ENCODE measurements around the gene GALNT5.

Gene GALNT5

DNA sequence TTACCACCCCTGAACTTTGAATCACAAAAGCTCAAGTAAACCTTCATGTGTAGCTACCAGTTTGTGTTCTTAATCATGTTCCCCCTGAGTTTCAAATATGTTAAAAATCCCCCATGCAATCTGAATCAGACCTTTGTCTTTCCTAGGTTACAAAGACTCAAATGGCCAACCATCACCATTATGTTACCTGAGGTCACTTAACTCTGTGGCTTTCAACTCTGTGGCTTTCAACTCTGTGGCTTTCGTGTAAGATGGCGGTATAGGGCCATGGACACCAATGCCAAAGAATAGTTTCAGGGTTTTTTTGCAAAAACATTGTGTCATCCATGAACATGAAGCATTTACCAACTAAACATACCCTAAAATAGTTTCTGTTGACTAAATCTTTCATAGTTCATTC, 61.4 kb downstream of the GALNT5 start:
- TF ChIP-seq, protein P1, sequence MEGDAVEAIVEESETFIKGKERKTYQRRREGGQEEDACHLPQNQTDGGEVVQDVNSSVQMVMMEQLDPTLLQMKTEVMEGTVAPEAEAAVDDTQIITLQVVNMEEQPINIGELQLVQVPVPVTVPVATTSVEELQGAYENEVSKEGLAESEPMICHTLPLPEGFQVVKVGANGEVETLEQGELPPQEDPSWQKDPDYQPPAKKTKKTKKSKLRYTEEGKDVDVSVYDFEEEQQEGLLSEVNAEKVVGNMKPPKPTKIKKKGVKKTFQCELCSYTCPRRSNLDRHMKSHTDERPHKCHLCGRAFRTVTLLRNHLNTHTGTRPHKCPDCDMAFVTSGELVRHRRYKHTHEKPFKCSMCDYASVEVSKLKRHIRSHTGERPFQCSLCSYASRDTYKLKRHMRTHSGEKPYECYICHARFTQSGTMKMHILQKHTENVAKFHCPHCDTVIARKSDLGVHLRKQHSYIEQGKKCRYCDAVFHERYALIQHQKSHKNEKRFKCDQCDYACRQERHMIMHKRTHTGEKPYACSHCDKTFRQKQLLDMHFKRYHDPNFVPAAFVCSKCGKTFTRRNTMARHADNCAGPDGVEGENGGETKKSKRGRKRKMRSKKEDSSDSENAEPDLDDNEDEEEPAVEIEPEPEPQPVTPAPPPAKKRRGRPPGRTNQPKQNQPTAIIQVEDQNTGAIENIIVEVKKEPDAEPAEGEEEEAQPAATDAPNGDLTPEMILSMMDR (IDR thresholded peaks at IDR 0.05; ENCODE audit: low read depth, low read length), result no peak
- DNase-seq (ENCODE audit: extremely low read depth, low read depth), result no peak

DNA sequence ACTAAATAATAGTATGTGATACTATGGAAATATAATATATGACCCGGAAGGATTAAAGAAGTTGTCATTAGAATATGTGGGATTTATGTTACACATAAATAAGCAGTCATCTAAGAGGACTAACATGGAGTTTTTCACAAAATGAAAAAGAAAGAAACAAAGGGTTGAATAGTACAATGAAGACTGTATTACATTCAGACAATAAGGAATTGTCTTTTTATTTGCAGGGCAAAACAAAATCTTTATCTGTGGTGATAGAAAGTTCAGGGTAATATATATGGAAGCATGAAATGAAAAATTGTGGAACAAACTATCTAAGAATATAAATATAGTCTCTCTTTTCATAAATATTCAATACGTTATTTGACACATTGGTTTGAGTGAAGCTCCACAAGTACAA, 62.3 kb downstream of the GALNT5 start:
- no peak for DNase-seq (ENCODE audit: extremely low read depth, low read depth)
- TF ChIP-seq, protein P1 (IDR thresholded peaks at IDR 0.05; ENCODE audit: low read depth, low read length), result no peak

DNA sequence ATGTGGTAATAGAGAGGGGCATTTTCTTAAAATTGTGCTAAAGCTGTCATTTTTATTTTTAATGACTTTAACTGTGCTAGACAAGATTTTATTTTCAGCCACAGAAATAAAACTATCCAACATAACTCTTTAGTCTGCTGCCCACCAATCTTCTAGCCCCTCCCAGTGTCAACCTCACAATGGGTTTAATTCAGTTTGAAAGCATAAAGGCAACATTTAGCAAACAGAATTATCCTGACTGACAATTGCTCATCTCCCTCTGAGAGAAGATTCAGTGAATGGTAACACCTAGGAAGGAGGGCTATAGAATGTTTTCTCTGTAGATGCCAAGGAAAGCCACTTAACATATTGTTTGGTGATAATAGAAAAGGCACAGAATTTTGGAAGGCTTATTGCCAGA, 62.9 kb downstream of the GALNT5 start:
- no peak for DNase-seq (ENCODE audit: extremely low read depth, low read depth)
- TF ChIP-seq, protein P1 (IDR thresholded peaks at IDR 0.05; ENCODE audit: low read depth, low read length), result no peak

DNA sequence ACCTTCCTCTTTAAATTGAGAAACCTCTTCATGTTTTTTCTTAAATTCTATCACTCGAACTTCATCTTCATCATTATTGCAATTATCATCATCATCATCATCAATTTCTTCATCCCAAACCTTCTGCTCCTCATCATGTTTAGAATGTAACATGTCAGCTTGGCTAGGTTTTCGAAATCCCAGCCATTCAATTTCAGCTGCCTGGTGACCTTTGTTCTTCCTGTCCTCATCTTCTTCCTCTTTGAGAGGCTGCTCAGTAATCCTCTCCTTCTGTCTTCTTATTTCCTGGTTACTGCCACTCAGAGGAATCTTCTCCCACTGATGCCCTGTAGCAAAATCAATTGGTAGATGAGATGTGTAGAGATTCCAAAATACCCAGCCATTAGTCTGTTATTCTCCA, 64.0 kb downstream of the GALNT5 start:
- TF ChIP-seq, protein P1 (IDR thresholded peaks at IDR 0.05; ENCODE audit: low read depth, low read length), result no peak
- DNase-seq (ENCODE audit: extremely low read depth, low read depth), result no peak

DNA sequence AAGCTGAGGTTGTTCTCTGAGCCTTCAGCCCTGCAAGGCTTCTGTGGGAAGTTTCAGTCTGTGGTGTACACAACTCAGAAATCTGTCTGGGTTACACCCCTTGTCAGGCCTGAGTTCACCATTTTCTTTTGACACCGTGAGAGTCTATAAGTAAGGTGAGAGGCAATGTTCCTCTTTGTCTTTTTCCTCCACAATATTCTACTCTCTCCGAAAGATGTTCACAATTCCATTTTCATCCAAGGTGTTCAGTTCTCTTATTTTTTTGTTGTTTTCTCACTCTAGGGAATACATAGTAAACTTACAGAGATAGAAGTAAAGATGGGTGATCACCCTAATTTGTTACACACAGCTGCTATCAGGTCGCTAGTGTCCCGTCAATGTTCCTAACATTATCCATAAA, 64.9 kb downstream of the GALNT5 start:
- no peak for DNase-seq (ENCODE audit: extremely low read depth, low read depth)
- TF ChIP-seq, protein P1 (IDR thresholded peaks at IDR 0.05; ENCODE audit: low read depth, low read length), result no peak

DNA sequence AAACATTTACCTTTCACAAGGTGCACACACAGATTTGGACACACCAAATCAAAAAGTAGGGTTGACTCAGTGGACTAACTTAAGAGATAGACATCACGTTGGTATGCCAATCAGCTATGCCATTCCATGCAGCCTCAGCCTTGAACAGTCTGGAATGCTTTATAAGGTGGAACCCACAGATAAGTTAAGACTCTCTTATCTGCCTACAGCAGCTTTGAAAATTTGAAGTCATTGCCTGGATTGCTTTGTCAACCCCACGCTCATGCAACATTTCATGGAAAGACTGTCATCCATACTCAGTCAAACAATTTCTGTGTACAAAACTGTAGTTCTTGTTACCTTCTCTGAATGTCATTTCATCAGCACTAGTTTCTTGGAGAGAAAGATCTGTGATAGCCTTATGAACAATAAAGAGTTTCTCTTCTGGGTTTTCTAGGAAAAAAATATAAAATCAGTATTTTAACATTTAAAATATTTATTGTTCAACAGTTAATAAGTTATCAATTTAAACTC, 66.9 kb downstream of the GALNT5 start:
- no peak for DNase-seq (ENCODE audit: extremely low read depth, low read depth)

DNA sequence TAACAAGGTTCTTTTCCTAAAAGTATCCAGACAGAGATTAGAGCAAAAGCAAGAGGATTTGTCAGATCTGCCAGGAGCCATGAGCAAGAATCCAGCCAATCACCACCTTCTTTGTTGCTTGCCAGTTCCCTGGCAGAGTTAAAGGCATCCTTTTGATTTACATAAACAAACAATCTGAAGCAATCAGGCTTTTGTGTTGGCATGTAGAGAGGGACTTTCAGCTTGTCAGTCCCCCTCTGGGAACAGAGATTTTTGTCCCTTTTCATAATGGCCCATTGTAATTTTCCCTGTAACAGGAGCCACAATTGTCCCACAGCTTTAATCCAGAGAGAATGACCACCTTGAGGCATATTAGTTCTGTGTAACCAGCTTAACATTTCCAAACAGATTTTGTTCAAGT, 68.3 kb downstream of the GALNT5 start, which contains the start of gene ERMN:
Gene ERMN (minus strand): TSS at position 39 of the 400 bp plus-strand sequence. CDS start 182 bp downstream, outside the sequence.
- TF ChIP-seq, protein P1 (IDR thresholded peaks at IDR 0.05; ENCODE audit: low read depth, low read length), result no peak
- no peak for DNase-seq (ENCODE audit: extremely low read depth, low read depth)

More for the DNA sequence above, 66.9 kb downstream of the GALNT5 start:
- TF ChIP-seq, protein P1 (IDR thresholded peaks at IDR 0.05; ENCODE audit: low read depth, low read length), result no peak
